Measurements from ENCODE around the gene SMU1.
A peak's percentile ranks its signal among the peaks of the same experiment; 100 is the strongest.

Gene SMU1

GRCh38 chr9:33043671-33044070 lies 32.8 kb downstream of the SMU1 start:
- Histone ChIP-seq H3K36me3 (ENCODE audit: control insufficient read depth in 2 of 2, insufficient read depth in 1 of 2, low read length in 2 of 2) (peaks cover 11 to 53% of the 10 kb centered on the region in 2 experiments), H3K4me1 (ENCODE audit: control insufficient read depth, insufficient read depth, low read length) (no peaks in the 10 kb centered on the region; the same call in 1 of the 2 replicates), H3K27ac (ENCODE audit: extremely low read depth, low read depth, low read length) (peak overlapping the region; percentile 71; the same call in 1 of the 2 replicates), H3K4me3 (ENCODE audit: low read depth, low read length) (peak overlapping the region; percentile 62), H3K9me3 (ENCODE audit: control insufficient read depth, insufficient read depth, low read depth, low read length) (no peaks in the 10 kb centered on the region)
- CTCF ChIA-PET, result interaction anchor here (0.6 to 2.5 kb wide), 3 partner anchors 9 to 462 kb away, joined by 3 to 10 read pairs (median 4); no protein-coding TSS in a partner anchor
- POLR2A ChIA-PET, result interaction anchor here (1.0 to 7.8 kb wide), 5 partner anchors 11 to 665 kb away, joined by 3 to 78 read pairs (median 6); partner anchors contain the start of gene DNAJA1
- TF ChIP-seq REST (tag by site-specific recombination; IDR thresholded peaks at IDR 0.05) (no peak), ZNF473 (tag by site-specific recombination; IDR thresholded peaks at IDR 0.05) (no peak), PRDM1 (tag by site-specific recombination; IDR thresholded peaks at IDR 0.05) (no peak)
- TF ChIP-seq, protein P1, sequence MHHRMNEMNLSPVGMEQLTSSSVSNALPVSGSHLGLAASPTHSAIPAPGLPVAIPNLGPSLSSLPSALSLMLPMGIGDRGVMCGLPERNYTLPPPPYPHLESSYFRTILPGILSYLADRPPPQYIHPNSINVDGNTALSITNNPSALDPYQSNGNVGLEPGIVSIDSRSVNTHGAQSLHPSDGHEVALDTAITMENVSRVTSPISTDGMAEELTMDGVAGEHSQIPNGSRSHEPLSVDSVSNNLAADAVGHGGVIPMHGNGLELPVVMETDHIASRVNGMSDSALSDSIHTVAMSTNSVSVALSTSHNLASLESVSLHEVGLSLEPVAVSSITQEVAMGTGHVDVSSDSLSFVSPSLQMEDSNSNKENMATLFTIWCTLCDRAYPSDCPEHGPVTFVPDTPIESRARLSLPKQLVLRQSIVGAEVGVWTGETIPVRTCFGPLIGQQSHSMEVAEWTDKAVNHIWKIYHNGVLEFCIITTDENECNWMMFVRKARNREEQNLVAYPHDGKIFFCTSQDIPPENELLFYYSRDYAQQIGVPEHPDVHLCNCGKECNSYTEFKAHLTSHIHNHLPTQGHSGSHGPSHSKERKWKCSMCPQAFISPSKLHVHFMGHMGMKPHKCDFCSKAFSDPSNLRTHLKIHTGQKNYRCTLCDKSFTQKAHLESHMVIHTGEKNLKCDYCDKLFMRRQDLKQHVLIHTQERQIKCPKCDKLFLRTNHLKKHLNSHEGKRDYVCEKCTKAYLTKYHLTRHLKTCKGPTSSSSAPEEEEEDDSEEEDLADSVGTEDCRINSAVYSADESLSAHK (tag by site-specific recombination; IDR thresholded peaks at IDR 0.05), result no peak
- TF ChIP-seq, protein P2, sequence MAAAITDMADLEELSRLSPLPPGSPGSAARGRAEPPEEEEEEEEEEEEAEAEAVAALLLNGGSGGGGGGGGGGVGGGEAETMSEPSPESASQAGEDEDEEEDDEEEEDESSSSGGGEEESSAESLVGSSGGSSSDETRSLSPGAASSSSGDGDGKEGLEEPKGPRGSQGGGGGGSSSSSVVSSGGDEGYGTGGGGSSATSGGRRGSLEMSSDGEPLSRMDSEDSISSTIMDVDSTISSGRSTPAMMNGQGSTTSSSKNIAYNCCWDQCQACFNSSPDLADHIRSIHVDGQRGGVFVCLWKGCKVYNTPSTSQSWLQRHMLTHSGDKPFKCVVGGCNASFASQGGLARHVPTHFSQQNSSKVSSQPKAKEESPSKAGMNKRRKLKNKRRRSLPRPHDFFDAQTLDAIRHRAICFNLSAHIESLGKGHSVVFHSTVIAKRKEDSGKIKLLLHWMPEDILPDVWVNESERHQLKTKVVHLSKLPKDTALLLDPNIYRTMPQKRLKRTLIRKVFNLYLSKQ (tag by site-specific recombination; IDR thresholded peaks at IDR 0.05; ENCODE audit: borderline replicate concordance), result no peak

DNA sequence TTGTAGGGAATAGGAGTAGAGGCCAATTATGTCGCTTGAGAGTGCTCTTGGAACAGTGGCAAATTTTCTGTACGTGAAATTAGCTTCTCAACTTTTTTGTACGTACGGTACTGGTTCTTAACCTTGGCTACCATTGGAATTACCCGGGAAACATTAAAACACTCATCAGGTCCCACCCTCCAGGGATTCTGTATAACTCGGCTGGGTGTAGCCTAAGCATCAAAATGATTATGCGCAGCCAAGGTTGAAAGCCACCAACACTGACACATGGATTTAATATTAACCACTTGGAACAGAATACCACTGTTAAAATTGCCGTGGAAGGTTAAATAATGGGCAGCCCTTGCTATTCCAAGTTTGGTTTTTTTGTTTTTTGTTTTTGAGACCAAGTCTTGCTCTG lies 34.0 kb downstream of the SMU1 start:
- H3K27ac ChIP-seq (ENCODE audit: extremely low read depth, low read depth, low read length), result no peak overlapping the region
- no peaks in the 10 kb centered on the region for H3K9me3 ChIP-seq (ENCODE audit: control insufficient read depth, insufficient read depth, low read depth, low read length)
- TF ChIP-seq TRIM28 (IDR thresholded peaks at IDR 0.05; ENCODE audit: borderline replicate concordance, low read length) (no peak), ZNF157 (tag by site-specific recombination; IDR thresholded peaks at IDR 0.05) (no peak), ZBTB20 (tag by site-specific recombination; IDR thresholded peaks at IDR 0.05) (peak; percentile 36; the same call in 1 of the 2 replicates), ZBTB7A (tag by site-specific recombination; IDR thresholded peaks at IDR 0.05; ENCODE audit: low read depth) (no peak), KLF9 (tag by site-specific recombination; IDR thresholded peaks at IDR 0.05; ENCODE audit: low read depth) (no peak), KLF10 (tag by site-specific recombination; IDR thresholded peaks at IDR 0.05) (no peak)
- TF ChIP-seq, protein P3, sequence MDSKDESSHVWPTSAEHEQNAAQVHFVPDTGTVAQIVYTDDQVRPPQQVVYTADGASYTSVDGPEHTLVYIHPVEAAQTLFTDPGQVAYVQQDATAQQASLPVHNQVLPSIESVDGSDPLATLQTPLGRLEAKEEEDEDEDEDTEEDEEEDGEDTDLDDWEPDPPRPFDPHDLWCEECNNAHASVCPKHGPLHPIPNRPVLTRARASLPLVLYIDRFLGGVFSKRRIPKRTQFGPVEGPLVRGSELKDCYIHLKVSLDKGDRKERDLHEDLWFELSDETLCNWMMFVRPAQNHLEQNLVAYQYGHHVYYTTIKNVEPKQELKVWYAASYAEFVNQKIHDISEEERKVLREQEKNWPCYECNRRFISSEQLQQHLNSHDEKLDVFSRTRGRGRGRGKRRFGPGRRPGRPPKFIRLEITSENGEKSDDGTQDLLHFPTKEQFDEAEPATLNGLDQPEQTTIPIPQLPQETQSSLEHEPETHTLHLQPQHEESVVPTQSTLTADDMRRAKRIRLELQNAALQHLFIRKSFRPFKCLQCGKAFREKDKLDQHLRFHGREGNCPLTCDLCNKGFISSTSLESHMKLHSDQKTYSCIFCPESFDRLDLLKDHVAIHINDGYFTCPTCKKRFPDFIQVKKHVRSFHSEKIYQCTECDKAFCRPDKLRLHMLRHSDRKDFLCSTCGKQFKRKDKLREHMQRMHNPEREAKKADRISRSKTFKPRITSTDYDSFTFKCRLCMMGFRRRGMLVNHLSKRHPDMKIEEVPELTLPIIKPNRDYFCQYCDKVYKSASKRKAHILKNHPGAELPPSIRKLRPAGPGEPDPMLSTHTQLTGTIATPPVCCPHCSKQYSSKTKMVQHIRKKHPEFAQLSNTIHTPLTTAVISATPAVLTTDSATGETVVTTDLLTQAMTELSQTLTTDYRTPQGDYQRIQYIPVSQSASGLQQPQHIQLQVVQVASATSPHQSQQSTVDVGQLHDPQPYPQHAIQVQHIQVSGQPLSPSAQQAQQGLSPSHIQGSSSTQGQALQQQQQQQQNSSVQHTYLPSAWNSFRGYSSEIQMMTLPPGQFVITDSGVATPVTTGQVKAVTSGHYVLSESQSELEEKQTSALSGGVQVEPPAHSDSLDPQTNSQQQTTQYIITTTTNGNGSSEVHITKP (tag by site-specific recombination; IDR thresholded peaks at IDR 0.05), result 0 out of 2 replicates have a peak, but pooled peaks have one; percentile 12
- CTCF ChIA-PET, result interaction anchor here (0.8 kb wide), 1 partner anchor 183 kb away, joined by 3 read pairs; no protein-coding TSS in a partner anchor
- POLR2A ChIA-PET, result interaction anchor here (0.6 to 7.8 kb wide), 2 partner anchors 17 to 466 kb away, joined by 4 to 78 read pairs; partner anchors contain the start of gene DNAJA1
- H3K4me3 ChIP-seq (ENCODE audit: low read depth, low read length), result no peak overlapping the region
- peaks cover 22 to 55% of the 10 kb centered on the region in 2 experiments for H3K36me3 ChIP-seq (ENCODE audit: control insufficient read depth in 2 of 2, insufficient read depth in 1 of 2, low read length in 2 of 2)
- no peaks in the 10 kb centered on the region; the same call in 1 of the 2 replicates for H3K4me1 ChIP-seq (ENCODE audit: control insufficient read depth, insufficient read depth, low read length)
